NCI-H1930 (cell line): ENCODE data around the gene BPIFB3.
"Not testable (repeated sequence)": the region's sequence is repeated elsewhere in the genome, so short reads cannot be mapped to it uniquely, and the experiment has no call there.

Source experiments
- DNase-seq, 2 experiments: peaks; one replicate each; lab custom pipeline; 2025; lab: John Stamatoyannopoulos, UW

Gene BPIFB3

DNA sequence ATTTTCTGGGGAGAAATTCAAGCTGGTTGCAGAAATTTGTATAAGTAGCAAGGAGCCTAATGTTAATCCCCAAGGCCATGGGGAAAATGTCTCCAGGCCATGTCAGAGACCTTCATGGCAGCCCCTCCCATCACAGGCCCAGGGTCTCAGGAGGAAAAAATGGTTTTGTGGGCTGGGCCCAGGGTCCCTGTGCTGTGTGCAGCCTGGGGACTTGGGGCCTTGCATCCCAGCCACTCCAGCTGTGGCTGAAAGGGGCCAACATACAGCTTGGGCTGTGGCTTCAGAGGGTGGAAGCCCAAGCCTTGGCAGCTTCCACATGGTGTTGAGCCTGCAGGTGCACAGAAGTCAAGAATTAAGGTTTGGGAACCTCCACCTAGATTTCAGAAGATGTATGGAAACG, 68.6 kb downstream of the BPIFB3 start:
- DNase-seq = not testable (repeated sequence)
